ENCODE results near the gene ACTR8.

- no peak for TF ChIP-seq CTCF (IDR thresholded peaks at IDR 0.05 in 8 of 11, conservative IDR thresholded peaks at IDR 0.05 in 3 of 11)
- TF ChIP-seq POLR2AphosphoS5 (IDR thresholded peaks at IDR 0.05): no peak
- TF ChIP-seq POLR2A (IDR thresholded peaks at IDR 0.05): no peak
These were observed 8.9 kb upstream of the ACTR8 start for GRCh38 chr3:53890726-53891475.

Measured in spleen (tissue), 7 donors.